SK-N-MC (cell line): ENCODE results near the gene POLD1.

ENCODE experiments used
- EZH2 ChIP-seq: fragments of 200-600 bp; sonication (generic); IDR thresholded peaks from one replicate; pipeline ENCODE4 v1.6.1; 2017; ENCODE audit warnings: antibody characterized with exemption
- FOXP2 ChIP-seq: optimal IDR thresholded peaks from 2 replicates; pipeline ENCODE3; 2011; ENCODE audit warnings: mild to moderate bottlenecking, moderate library complexity; ENCODE audit not compliant: insufficient read depth; ENCODE audit errors: extremely low read length, control extremely low read depth
- POLR2AphosphoS5 ChIP-seq: IDR thresholded peaks from 2 replicates; pipeline ENCODE4 v1.6.1; 2012; ENCODE audit warnings: mild to moderate bottlenecking, low read depth, low read length, borderline replicate concordance

- TF ChIP-seq EZH2 (no peak), POLR2AphosphoS5 (no peak), FOXP2 (no peak)
Observed at GRCh38 chr19:50423279-50424113, 39.3 kb downstream of the POLD1 start.
